ENCODE data around the gene CALN1.
"Not testable (repeated sequence)": the region's sequence is repeated elsewhere in the genome, so short reads cannot be mapped to it uniquely, and the experiment has no call there.

CALN1 gene

DNA sequence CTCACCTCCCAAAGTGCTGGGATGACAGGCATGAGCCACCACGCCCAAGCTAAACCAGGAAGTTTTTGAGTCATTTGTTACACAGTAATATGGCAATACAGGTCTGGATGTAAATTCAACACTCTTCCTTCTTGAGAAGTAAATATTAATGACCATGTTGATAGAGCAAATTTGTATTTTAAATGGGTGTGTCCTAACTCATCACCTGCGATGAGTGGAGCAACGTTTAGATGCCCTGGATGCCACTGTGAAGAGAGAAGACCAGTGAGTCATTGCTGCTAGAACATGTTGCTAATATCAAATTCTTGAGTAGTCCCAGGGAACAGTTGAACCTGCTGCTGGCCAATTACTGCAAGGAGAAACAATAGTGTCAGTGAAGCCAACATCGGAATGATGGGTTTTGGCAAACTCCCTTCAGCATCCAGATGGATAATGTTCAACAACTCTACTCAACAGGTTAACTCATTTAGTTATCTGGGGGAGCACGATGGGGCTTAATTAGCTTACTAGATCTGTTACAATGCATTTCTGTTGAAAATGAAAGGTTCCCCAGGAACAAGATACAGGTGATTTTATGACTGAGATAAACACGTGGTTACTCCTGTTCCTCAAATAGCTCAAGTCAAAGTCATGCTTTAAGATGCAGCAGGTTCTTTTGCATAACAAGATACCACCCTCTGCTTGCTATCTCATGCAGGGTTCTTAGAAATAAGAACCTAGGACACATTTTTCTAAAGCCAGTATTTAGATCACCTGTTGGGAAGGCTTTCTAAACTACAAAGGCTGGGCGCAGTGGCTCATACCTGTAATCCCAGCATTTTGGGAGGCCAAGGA lies 146.8 kb downstream of the CALN1 start:
- DNase-seq = no peak

DNA sequence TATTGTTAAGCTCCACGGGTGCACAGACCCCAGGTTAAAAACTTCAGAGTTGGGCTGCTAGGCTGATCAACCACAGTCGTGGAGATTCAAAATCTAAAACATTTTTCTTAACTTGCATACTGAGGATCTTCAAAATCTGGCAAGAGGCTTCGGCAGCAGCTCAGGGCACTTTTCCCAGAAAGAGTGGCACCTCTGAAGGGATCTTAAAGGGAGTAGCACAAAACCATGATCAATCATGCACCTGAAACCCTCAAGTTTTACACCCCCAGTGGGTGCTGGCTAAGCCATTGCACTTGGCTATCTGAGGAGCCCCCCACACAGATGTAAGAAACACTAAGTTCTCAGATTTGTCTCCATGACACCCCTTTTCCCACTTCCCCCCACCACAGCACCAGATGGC lies 151.7 kb downstream of the CALN1 start:
- no peak for DNase-seq

DNA sequence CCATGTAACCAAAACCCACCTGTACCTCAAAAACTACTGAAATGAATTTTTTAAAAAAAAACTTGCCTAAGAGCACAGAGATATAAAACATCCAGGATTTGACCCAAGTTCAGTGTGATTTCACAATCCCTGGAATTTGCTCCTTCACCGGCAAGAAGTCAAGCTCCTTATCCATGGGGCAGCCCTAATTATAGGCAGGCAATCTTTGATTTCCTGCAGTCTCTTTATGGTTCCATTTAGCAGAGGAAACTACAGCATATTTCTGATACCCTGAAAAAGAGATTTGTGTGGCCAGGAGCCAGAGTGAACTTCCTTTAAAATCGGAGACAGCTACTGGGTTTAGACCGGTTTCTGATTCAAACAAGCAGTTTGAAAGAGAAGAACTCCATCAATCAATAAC lies 154.1 kb downstream of the CALN1 start:
- no peak for DNase-seq

DNA sequence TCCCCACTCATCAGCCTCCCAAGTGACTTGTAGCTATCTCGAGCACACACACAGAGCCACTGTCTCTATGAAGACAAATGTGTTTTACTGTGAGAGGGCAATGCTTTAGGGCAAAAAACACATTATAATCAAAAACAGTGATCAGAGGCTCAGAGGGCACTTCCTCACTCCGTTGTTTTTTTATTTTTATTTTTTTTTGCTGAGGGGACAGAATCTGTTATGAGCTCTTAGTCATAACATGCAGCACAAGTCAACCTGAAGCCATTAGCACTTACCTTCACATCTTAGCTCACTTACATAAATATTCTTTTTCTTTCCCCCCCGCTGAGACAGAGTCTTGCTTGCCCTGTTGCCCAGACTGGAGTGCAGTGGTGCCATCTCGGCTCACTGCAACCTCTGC lies 157.7 kb downstream of the CALN1 start:
- no peak for DNase-seq

DNA sequence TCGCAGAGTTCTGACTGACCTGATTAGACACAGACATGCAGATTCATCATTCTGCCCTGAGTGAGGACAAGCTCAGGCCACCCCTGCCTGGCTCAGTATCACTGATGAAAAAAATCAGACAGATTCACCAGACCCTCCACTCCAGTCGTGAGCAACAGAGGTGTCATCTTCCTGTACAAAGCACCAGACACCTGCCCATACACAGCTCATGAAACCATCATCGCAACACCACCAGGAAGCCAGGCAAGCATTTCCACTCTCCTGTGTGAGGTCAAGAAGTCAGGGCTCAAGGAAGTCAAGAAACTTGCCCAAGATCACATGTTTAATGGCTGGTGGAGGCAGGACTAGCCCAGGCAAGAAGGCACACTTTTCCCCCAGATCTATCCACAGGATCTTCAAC lies 163.0 kb downstream of the CALN1 start:
- no peak for DNase-seq

DNA sequence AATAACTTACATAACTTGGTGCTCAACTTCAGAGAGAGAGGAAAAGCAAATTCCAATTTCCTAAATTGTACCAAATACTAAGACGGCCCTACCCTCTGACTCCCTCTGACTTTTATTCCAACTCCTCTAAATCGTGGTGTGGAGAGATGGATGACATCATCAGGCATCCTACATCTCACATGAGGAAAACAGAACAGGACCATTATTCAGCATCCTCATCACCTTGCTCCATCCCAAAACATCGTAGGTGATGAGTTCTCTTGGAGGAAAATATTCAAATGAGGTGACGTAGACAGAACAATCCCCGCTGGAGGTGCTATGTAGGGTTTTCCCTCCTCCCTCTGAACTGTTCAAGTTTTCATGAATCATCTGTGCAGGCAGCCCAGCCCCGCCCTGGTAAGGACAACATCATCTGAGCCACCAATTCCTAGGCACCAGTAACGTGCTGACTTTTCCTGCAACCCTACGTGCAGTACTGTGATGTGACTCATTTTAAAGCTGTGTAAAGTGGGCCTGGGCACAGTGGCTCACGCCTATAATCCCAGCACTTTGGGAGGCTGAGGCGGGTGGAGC lies 167.2 kb downstream of the CALN1 start:
- no peak for DNase-seq

DNA sequence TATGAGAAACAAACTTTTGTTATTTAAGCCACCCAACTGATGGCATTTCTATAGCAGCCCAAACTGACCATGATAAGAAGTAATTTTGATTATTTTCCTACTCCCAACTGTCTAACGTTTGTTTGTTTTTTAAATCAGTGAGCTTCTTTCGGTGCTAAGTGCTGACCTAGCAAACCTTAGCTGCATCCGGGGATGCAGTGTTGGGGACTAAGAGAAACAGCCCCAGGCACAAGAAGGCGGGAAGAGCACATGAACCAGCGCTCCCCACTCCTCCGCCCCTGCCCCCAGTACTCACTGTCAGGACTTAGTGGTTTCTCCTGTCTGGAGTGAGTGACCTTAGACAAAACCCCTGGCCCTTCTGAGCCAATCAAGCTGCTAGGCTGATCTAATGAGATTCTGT lies 168.8 kb downstream of the CALN1 start:
- DNase-seq = no peak

DNA sequence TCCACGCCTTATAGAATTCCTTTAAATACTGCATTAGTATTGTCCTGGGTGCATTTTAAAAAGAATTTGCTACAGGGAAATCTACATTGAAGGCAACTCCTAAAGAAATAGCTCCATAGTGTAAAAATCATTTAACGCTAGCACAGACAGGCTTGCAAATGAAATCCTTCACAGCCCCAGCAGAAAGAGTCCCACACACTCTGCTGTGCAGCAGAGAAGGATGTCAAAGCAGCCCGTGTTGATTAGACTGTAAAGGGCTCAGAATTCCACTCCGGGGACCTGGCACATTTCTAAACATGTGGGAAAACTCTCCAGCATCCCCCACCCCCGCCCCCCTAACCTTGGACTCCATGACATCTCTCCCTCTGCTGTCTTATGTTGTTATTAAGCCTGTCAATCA lies 176.8 kb downstream of the CALN1 start:
- DNase-seq = no peak

DNA sequence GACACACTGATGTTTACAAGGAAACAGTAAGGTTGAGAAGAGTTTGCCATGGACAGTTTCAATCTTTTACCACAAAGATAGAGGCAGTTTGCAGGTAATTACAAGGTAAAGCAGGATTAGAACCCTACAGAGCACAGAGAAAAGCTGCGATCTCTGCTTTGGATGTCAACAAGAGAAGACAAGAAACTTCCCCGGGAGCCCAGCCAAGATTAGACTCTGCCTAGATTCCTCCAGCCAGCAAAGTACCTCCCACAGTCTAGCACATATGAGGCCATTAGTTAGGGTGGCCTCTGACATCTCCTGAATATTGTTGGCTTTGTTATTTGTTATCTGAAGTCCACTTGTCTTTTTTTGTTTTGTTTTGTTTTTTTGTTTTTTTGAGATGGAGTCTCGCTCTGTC lies 178.1 kb downstream of the CALN1 start:
- no peak for DNase-seq

DNA sequence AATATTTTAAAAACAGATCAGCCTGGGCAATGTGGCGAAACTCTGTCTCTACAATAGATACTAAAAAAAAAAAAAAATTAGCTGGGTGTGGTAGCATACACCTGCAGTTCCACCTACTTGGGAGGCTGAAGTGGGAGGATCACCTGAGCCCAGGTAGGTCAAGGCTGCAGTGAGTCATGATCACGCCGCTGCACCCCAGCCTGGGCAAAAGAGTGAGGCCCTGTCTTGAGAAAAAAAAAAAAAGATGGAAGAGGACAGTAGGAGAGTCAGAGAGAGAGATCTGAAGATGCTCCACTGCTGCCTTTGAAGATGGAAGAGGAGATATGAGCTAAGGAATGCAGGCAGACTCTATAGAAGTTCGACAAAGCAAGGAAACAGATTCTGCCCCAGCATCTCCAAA lies 181.9 kb downstream of the CALN1 start:
- no peak for DNase-seq

DNA sequence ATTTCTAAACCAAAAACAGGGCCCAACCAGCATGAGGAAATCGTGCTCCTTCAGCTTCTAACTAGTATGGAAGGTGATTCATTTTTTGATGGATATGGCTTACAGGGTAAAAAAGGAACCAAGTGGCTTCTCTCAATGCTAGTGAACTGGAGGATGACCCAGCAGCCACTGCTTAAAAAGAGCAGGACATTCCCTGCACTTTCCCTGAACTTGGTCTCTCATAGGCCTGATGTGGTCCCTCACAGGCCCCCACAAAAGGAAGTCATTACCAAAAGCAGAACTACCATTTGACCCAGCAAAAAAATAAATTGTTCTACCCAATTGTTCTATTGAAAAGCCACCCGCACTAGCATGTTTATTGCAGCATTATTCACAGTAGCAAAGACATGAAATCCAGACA lies 188.8 kb downstream of the CALN1 start:
- no peak for DNase-seq

DNA sequence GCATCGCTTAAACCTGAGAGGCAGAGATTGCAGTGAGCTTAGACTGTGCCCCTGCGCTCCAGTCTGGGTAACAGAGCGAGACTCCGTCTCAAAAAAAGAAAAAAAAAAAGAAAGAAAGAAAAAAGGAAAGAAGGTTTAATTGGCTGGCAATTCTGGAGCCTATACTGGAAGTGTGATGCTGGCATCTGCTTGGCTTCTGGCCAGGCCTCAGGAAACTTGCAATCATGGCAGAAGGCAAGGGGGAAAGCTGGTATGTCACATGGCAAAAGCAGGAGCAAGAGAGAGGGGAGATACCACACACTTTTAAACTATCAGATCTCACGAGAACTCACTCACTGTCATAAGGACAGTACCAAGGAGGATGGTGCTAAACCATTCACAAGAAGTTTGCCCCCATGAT lies 190.0 kb downstream of the CALN1 start:
- no peak for DNase-seq

DNA sequence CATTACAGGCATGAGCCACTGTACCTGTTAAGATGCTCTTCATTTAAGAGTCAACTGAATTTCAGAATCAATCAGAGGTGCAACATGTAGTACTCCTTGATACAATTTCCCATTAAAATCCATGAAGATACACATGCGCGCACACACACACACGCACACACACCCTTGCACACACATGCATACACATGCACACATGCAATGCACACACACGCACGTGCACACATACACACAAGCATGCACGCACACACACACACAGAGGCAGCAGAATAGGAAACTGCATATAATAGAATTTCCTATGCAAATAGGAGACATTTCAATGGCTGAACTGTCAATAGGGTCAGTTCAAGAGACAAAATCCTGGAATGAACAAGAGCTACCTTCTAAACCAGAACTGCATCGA lies 192.6 kb downstream of the CALN1 start:
- no peak for DNase-seq

DNA sequence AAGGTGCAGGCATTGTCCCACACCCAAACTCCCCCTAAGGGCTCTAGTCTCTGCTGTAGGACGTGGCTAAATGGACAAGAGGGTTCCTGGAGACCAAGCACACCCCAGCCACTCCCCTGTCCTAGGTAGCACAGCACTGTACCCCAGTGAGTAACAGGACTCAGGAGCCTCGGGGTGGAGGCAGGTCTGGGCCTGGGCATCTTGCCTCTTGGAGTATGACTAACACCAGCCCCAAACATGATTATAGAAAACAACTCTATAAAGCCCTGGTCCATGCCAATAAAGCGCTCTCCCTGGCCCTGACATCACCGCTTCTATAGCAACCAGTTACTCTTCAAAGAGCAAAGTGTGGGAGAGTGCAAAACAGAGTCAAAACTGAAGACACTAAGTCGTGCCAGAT lies 195.0 kb downstream of the CALN1 start:
- no peak for DNase-seq

DNA sequence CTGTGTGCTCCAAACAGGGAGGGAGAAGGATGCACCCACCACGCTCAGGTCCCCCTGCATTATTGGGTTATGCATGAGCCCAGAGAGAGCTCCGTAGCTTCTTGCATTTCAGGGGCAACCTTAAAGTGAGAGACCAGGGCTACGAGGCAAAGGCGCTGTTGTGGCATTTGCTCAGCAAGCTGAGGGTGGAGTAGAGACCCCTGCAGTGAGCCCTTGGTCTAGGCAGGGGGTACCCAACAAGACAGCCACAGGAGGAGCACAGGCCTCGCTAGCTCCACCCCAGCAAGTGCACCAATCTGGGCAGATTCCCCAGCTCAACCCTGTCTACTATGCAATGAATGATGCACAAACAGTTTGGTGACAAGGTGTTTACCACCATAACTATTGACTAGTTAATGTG lies 198.4 kb downstream of the CALN1 start:
- no peak for DNase-seq

DNA sequence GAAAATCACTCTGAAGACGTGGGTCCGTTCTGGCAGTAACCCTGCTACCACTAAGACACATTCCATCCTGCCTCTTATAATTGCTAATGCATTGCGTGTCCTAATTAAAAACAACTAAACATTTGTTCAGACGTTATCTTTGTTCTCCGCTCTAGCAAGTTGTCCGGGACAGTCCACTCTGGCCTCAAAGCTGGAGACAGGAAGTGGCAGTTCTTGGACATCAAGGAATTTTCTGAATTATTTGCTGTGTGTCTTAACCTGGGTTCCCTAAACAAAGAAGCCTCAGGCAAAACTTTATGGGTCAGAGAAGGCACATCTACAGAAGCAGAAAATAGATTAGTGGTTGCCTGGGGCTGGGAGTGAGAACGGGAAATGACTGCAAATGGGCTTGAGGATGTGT lies 199.1 kb downstream of the CALN1 start:
- DNase-seq = no peak

DNA sequence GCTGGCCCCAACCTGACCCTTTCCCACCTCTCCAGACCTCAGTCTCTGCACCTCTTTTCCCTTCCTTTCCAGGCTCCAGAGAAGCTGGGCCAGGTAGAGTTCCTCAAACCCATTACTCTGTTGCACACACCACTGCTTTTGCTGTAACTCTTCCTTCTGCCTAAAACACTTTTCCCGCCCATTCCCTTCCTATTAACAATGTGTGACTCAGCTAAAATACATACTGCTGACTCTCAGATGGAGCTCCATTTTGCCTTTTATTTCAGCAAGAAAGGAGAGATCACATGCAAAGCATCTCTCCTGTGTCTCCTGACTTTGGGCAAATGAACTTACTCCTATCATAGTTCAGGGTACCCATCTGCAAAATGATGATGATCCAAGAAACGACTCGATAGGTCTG lies 201.0 kb downstream of the CALN1 start:
- no peak for DNase-seq

DNA sequence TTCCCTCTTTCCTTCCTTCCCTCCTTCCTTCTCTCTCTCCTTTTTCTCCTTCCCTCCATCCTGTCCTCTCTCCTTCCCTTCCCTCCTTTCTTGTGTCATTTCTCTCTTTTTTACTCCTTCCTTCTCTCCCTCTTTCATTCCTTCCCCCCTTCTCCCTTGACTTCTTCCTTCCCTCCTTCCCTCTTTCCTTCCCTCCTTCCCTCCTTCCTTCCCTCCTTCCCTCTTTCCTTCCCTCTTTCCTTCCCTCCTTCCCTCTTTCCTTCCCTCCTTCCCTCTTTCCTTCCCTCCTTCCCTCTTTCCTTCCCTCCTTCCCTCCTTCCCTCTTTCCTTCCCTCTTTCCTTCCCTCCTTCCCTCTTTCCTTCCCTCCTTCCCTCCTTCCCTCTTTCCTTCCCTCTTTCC lies 203.1 kb downstream of the CALN1 start:
- not testable (repeated sequence) for DNase-seq

DNA sequence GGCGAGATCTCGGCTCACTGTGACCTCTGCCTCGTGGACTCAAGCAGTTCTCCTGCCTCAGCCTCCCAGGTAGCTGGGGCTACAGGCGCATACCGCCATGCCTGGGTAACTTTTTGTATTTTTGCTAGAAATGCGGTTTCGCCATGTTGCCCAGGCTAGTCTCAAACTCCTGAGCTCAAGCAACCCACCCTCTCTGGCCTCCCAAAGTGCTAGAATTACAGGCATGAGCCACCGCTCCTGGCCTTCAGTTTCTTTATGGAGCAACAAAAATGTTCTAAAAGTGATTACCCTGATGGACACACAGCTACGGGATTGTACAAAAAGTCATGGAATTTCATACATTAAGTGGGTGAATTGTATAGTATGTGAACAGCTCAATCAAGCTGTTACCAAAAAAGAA lies 216.0 kb downstream of the CALN1 start:
- no peak for DNase-seq

DNA sequence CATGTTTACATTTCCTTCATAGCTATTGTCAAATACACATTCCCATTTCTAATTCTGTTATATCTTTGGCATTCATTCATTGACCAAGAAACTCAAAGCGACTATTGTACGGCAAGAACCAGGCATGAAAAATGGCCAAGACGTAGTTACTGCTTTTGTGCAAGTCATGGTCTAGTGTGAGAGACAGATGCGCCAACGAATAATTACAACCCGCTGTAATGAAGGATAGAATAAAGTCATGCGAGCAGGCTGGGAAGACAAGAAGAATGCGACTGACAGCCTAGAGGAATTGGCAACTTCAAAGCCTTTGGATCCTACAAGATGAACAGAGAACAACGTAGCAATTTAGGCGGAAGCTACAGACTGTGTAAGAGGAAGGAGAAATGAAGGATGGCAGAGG lies 221.2 kb downstream of the CALN1 start:
- DNase-seq = no peak

DNA sequence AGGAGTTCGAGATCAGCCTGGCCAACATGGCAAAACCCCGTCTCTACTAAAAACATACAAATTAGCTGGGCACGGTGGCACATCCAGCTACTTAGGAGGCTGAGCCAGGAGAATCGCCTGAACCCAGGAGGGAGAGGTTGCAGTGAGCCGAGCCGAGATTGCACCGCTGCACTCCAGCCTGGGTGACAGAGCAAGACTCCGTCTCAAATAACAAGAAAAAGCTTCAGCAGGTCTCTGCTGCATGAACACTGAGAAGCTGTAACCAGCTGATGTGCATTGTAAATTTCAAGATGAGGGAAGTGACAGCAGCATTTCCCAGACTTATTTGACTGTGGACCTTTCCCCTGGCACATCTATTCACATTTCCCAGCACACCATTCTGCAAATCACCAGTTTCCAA lies 222.0 kb downstream of the CALN1 start:
- no peak for DNase-seq

DNA sequence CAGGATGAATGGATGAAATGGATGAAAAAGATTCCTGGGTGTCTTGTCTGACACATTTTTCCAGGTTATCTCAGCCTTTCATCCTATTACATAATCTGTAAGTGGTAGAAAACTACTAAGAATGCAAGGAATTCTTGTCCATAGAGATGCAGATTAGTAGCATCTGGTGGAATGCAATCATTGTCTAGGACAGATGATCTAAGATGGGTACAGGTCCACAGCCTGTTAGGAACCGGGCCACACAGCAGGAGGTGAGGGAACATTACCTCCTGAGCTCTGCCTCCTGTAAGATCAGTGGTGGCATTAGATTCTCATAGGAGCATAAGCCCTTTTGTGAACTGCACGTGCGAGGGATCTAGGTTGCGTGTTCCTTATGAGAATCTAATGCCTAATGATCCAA lies 225.0 kb downstream of the CALN1 start:
- no peak for DNase-seq

DNA sequence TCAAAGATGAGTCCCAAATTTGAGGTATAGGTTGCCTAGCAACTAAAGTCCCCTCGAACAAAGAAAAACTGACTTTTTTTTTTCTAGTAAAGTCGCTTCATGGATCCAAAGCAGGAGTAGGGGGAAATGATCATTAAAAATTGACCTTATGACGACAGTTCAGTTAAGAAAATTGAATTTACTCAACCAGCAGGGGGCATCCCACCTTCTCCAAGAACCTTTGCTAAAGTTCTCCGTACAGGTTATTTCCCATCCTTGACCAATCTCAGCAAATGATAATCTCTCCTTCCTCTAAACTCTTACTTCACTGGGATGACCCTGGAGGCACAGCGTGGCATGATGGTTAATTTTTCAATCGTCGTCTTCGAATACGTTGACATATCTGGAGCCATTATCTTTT lies 228.3 kb downstream of the CALN1 start:
- no peak for DNase-seq

DNA sequence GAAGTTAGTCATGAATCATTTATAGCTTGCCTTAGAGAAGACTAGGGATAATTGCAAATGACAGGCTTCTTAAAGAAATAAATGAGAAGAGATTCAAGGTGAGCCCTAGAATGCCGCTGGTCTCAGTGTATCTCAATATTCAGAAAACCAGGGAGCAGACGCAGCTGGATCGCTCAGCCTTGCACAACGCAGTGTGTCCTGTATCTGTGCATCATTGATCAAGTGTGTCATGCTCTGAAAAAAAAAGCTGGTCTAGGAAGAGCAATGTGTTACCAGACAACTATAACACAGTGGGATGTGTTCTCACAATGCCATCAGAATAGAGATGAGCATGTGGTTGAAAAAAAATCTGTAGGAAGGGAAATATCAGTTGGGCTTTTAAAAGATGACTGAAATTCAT lies 230.1 kb downstream of the CALN1 start:
- DNase-seq = no peak

DNA sequence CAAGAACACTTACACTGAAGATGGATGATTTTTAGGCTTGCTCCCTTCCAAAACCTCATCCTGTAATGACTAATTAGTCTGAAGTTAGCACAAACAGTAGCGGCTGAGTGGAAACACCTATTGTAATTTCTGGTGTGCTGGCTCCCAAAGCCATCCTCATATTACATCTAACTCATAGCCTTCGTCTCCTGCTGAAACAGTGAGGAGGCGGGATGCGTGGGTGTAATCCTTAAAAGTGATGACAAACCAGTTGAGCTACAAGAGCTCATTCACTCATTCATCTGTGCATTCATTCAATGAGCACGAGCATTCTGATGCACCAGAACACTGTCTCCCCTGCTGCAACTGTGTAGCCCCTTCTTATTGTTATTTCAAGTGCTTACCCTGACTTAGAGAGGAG lies 235.3 kb downstream of the CALN1 start:
- DNase-seq = no peak

Measured in activated T-cell treated with anti-CD3 and anti-CD28 coated beads, Interleukin-2, amount 50 U/mL, for 1 hour (primary cell).